K562 (cell line): ENCODE data around the gene TP53BP1. TPM values are rescaled to one million over a fixed set of nuclear protein-coding genes. Genes with fewer than 3 reads are reported as not detected.

Experiments used
- GTF2A2 ChIP-seq: IDR thresholded peaks from 2 replicates; pipeline ENCODE4 v1.6.1; 2016; ENCODE audit warnings: mild to moderate bottlenecking, missing genetic modification characterization, missing compliant biosample characterization
- HCFC1 ChIP-seq: IDR thresholded peaks from 2 replicates; pipeline ENCODE4 v1.6.1; 2012; ENCODE audit warnings: low read depth, low read length, improper control_type of control experiment
- IFI16 ChIP-seq: fragments of 250-450 bp; sonication (Bioruptor Pico); IDR thresholded peaks from 2 replicates; pipeline ENCODE4 v2.1.2; 2022; ENCODE audit warnings: mild to moderate bottlenecking, inconsistent platforms
- KAT8 ChIP-seq: fragments of 450-650 bp; IDR thresholded peaks from 2 replicates; pipeline ENCODE4 v1.6.1; 2016; ENCODE audit warnings: low read depth, mild to moderate bottlenecking
- NFE2 ChIP-seq: IDR thresholded peaks from 2 replicates; pipeline ENCODE4 v1.6.1; 2014; ENCODE audit warnings: antibody characterized with exemption, low read depth
- PTRF ChIP-seq: fragments of 450-650 bp; IDR thresholded peaks from 2 replicates; pipeline ENCODE4 v1.6.1; 2016; ENCODE audit warnings: mild to moderate bottlenecking, missing genetic modification characterization, missing compliant biosample characterization
- SNIP1 ChIP-seq: fragments of 450-650 bp; IDR thresholded peaks from 2 replicates; pipeline ENCODE4 v1.7.1; 2017; ENCODE audit warnings: low read depth, mild to moderate bottlenecking
- TEAD1 ChIP-seq, 2 experiments: fragments of 450-650 bp in 1 of 2; sonication (generic) in 1 of 2; formaldehyde crosslinking; IDR thresholded peaks; 2 replicates each; pipeline versions ENCODE4 v1.4.0 to v1.8.0; 2020 to 2022; ENCODE audit warnings: mild to moderate bottlenecking in 2 of 2, missing genetic modification reagents in 1 of 2
- TOE1 ChIP-seq, 2 experiments: fragments of 450-650 bp in 1 of 2; sonication (generic) in 1 of 2; formaldehyde crosslinking in 1 of 2; IDR thresholded peaks; 2 replicates each; pipeline versions ENCODE4 v1.7.1 to v1.8.0; 2016 to 2022; ENCODE audit warnings: borderline replicate concordance in 2 of 2, mild to moderate bottlenecking in 2 of 2, antibody characterized with exemption in 1 of 2, inconsistent platforms in 1 of 2, low read depth in 1 of 2, missing genetic modification reagents in 1 of 2, moderate library complexity in 1 of 2
- ZNF197 ChIP-seq: fragments of 200-800 bp; sonication (Bioruptor generic); IDR thresholded peaks from 2 replicates; pipeline ENCODE4 v1.6.1; 2016; ENCODE audit warnings: low read depth, missing genetic modification characterization, missing compliant biosample characterization
- polyA plus RNA-seq, 8 experiments: library from polyadenylated mRNA; depleted of rRNA in 4 of 8; stranded (reverse) in 5 of 8; unstranded in 3 of 8; fragments of >200 nt; fragmentation: Nextera tagmentation in 2 of 8; fragmentation: Illumina TruSeq in 1 of 8; extraction: Ambion mirVana in 2 of 8; extraction: Trizol in 1 of 8; gene quantifications; 2 replicates each; pipeline versions ENCODE4 v1.2.1 to v1.2.3, GENCODE V29; 2011 to 2014; ENCODE audit warnings: inconsistent platforms in 1 of 8, missing spikeins in 1 of 8
- total RNA-seq, 7 experiments: library from RNA; depleted of rRNA in 6 of 7; stranded (reverse); fragments of >200 nt in 6 of 7; fragmentation: Illumina TruSeq in 2 of 7; extraction: Trizol in 2 of 7; gene quantifications; 2 replicates each; pipeline versions ENCODE4 v1.2.1 to v1.2.3, GENCODE V29; 2011 to 2021; ENCODE audit warnings: low replicate concordance in 1 of 7
- TF ChIP-seq, protein P1 (sequence below): sonication (generic); formaldehyde crosslinking; IDR thresholded peaks from 2 replicates; pipeline ENCODE4 v1.8.0; 2022; ENCODE audit warnings: mild to moderate bottlenecking, low read depth, missing genetic modification reagents
- TF ChIP-seq, protein P2 (sequence below): fragments of 250-450 bp; sonication (Bioruptor Pico); IDR thresholded peaks from 2 replicates; pipeline ENCODE4 v1.5.0; 2021; ENCODE audit warnings: mild to moderate bottlenecking, borderline replicate concordance
- TF ChIP-seq, protein P3 (sequence below): sonication (generic); formaldehyde crosslinking; IDR thresholded peaks from 2 replicates; pipeline ENCODE4 v1.8.0; 2022; ENCODE audit warnings: mild to moderate bottlenecking, missing genetic modification reagents
- TF ChIP-seq, protein P4 (sequence below): sonication (generic); formaldehyde crosslinking; IDR thresholded peaks from 2 replicates; pipeline ENCODE4 v1.8.0; 2022; ENCODE audit warnings: missing genetic modification reagents, mild to moderate bottlenecking, moderate library complexity, borderline replicate concordance
- TF ChIP-seq, protein P5 (sequence below): sonication (generic); formaldehyde crosslinking; IDR thresholded peaks from 2 replicates; pipeline ENCODE4 v1.8.0; 2022; ENCODE audit warnings: missing genetic modification reagents, mild to moderate bottlenecking, borderline replicate concordance

The TP53BP1 gene
- total and polyA plus RNA-seq, 9 of the 15 experiments (the other 6 are each of a cell fraction or from before 2014, with no cell fraction given), result 5.7 to 63.3 (median 30.9) TPM

DNA sequence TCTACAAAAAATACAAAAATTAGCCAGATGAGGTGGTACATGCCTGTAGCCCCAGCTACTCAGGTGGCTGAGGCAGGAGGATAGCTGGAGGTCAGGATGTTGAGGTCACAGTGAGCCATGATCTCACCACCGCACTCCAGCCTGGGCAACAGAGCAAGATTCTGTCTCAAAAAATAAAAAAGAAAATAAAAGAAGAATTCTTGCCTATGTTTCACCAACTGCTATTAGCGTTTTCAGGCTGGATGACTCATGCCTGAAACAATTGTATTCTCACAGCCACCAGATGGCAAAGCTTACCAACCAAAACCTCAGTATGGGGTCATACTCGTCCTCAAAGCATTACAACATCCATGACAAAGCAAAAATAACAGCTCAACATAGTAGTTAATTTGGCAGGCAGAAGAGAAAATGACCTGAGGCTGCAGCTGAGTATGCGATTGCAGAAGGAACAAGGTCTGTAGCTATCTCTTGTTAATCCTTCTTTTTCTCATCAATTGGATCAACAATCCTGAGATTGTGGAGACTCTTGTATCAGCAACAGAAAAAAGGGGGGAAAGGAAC, 52.2 kb downstream of the TP53BP1 start (continued):
- TF ChIP-seq, protein P1, sequence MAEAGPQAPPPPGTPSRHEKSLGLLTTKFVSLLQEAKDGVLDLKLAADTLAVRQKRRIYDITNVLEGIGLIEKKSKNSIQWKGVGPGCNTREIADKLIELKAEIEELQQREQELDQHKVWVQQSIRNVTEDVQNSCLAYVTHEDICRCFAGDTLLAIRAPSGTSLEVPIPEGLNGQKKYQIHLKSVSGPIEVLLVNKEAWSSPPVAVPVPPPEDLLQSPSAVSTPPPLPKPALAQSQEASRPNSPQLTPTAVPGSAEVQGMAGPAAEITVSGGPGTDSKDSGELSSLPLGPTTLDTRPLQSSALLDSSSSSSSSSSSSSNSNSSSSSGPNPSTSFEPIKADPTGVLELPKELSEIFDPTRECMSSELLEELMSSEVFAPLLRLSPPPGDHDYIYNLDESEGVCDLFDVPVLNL (CRISPR knock-in tag), result no peak
- TF ChIP-seq, protein P2, sequence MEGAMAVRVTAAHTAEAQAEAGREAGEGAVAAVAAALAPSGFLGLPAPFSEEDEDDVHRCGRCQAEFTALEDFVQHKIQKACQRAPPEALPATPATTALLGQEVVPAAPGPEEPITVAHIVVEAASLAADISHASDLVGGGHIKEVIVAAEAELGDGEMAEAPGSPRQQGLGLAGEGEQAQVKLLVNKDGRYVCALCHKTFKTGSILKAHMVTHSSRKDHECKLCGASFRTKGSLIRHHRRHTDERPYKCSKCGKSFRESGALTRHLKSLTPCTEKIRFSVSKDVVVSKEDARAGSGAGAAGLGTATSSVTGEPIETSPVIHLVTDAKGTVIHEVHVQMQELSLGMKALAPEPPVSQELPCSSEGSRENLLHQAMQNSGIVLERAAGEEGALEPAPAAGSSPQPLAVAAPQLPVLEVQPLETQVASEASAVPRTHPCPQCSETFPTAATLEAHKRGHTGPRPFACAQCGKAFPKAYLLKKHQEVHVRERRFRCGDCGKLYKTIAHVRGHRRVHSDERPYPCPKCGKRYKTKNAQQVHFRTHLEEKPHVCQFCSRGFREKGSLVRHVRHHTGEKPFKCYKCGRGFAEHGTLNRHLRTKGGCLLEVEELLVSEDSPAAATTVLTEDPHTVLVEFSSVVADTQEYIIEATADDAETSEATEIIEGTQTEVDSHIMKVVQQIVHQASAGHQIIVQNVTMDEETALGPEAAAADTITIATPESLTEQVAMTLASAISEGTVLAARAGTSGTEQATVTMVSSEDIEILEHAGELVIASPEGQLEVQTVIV (CRISPR knock-in tag), result no peak
- TF ChIP-seq TOE1 (IDR thresholded peaks at IDR 0.05; ENCODE audit: borderline replicate concordance), result no peak
- no peak for TF ChIP-seq TOE1 (CRISPR knock-in tag; IDR thresholded peaks at IDR 0.05; ENCODE audit: borderline replicate concordance, low read depth)
- no peak for TF ChIP-seq KAT8
- TF ChIP-seq TEAD1 (CRISPR knock-in tag; IDR thresholded peaks at IDR 0.05), result peak; percentile 20 to 61; a peak in 1 of 4 replicates
- TF ChIP-seq NFE2, result peak; percentile 99
- TF ChIP-seq ZNF197 (CRISPR knock-in tag), result no peak
- TF ChIP-seq, protein P3, sequence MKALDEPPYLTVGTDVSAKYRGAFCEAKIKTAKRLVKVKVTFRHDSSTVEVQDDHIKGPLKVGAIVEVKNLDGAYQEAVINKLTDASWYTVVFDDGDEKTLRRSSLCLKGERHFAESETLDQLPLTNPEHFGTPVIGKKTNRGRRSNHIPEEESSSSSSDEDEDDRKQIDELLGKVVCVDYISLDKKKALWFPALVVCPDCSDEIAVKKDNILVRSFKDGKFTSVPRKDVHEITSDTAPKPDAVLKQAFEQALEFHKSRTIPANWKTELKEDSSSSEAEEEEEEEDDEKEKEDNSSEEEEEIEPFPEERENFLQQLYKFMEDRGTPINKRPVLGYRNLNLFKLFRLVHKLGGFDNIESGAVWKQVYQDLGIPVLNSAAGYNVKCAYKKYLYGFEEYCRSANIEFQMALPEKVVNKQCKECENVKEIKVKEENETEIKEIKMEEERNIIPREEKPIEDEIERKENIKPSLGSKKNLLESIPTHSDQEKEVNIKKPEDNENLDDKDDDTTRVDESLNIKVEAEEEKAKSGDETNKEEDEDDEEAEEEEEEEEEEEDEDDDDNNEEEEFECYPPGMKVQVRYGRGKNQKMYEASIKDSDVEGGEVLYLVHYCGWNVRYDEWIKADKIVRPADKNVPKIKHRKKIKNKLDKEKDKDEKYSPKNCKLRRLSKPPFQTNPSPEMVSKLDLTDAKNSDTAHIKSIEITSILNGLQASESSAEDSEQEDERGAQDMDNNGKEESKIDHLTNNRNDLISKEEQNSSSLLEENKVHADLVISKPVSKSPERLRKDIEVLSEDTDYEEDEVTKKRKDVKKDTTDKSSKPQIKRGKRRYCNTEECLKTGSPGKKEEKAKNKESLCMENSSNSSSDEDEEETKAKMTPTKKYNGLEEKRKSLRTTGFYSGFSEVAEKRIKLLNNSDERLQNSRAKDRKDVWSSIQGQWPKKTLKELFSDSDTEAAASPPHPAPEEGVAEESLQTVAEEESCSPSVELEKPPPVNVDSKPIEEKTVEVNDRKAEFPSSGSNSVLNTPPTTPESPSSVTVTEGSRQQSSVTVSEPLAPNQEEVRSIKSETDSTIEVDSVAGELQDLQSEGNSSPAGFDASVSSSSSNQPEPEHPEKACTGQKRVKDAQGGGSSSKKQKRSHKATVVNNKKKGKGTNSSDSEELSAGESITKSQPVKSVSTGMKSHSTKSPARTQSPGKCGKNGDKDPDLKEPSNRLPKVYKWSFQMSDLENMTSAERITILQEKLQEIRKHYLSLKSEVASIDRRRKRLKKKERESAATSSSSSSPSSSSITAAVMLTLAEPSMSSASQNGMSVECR (CRISPR knock-in tag), result no peak
- TF ChIP-seq PTRF (tag), result no peak
- TF ChIP-seq, protein P4, sequence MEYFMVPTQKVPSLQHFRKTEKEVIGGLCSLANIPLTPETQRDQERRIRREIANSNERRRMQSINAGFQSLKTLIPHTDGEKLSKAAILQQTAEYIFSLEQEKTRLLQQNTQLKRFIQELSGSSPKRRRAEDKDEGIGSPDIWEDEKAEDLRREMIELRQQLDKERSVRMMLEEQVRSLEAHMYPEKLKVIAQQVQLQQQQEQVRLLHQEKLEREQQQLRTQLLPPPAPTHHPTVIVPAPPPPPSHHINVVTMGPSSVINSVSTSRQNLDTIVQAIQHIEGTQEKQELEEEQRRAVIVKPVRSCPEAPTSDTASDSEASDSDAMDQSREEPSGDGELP (CRISPR knock-in tag), result no peak; the same call in 1 of the 2 replicates
- TF ChIP-seq SNIP1, result no peak
- TF ChIP-seq HCFC1, result no peak
- no peak for TF ChIP-seq IFI16 (CRISPR knock-in tag)
- no peak for TF ChIP-seq GTF2A2 (tag)
- TF ChIP-seq, protein P5, sequence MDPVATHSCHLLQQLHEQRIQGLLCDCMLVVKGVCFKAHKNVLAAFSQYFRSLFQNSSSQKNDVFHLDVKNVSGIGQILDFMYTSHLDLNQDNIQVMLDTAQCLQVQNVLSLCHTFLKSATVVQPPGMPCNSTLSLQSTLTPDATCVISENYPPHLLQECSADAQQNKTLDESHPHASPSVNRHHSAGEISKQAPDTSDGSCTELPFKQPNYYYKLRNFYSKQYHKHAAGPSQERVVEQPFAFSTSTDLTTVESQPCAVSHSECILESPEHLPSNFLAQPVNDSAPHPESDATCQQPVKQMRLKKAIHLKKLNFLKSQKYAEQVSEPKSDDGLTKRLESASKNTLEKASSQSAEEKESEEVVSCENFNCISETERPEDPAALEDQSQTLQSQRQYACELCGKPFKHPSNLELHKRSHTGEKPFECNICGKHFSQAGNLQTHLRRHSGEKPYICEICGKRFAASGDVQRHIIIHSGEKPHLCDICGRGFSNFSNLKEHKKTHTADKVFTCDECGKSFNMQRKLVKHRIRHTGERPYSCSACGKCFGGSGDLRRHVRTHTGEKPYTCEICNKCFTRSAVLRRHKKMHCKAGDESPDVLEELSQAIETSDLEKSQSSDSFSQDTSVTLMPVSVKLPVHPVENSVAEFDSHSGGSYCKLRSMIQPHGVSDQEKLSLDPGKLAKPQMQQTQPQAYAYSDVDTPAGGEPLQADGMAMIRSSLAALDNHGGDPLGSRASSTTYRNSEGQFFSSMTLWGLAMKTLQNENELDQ (CRISPR knock-in tag), result no peak
